ENCODE measurements around the gene ZMYND19.

ZMYND19 gene

DNA sequence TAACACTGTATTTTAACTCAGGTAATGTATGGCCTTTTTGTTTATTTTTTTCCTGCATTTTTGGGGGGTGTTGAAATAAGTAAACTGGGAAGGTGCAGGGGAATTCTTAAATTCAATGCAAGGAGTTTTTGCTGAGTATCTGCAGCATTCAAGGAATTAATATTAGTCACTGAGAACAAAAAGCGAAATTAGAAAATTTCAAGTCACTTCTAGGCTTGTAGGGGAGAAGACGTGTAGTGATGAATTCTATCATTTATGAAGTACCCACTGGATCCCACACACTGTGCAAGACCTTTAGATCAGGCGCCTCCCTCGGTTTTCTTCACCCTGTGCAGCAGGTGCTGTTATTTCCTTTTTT, 29.7 kb upstream of the ZMYND19 start:
- no peak for DNase-seq (ENCODE audit: low read depth)
- peak overlapping the region; percentile 83 for H3K4me3 ChIP-seq (ENCODE audit: low read depth, low read length)
- TF ChIP-seq, protein P1, sequence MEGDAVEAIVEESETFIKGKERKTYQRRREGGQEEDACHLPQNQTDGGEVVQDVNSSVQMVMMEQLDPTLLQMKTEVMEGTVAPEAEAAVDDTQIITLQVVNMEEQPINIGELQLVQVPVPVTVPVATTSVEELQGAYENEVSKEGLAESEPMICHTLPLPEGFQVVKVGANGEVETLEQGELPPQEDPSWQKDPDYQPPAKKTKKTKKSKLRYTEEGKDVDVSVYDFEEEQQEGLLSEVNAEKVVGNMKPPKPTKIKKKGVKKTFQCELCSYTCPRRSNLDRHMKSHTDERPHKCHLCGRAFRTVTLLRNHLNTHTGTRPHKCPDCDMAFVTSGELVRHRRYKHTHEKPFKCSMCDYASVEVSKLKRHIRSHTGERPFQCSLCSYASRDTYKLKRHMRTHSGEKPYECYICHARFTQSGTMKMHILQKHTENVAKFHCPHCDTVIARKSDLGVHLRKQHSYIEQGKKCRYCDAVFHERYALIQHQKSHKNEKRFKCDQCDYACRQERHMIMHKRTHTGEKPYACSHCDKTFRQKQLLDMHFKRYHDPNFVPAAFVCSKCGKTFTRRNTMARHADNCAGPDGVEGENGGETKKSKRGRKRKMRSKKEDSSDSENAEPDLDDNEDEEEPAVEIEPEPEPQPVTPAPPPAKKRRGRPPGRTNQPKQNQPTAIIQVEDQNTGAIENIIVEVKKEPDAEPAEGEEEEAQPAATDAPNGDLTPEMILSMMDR (IDR thresholded peaks at IDR 0.05; ENCODE audit: insufficient read depth, low read depth, low read length, missing control alignments) = no peak

DNA sequence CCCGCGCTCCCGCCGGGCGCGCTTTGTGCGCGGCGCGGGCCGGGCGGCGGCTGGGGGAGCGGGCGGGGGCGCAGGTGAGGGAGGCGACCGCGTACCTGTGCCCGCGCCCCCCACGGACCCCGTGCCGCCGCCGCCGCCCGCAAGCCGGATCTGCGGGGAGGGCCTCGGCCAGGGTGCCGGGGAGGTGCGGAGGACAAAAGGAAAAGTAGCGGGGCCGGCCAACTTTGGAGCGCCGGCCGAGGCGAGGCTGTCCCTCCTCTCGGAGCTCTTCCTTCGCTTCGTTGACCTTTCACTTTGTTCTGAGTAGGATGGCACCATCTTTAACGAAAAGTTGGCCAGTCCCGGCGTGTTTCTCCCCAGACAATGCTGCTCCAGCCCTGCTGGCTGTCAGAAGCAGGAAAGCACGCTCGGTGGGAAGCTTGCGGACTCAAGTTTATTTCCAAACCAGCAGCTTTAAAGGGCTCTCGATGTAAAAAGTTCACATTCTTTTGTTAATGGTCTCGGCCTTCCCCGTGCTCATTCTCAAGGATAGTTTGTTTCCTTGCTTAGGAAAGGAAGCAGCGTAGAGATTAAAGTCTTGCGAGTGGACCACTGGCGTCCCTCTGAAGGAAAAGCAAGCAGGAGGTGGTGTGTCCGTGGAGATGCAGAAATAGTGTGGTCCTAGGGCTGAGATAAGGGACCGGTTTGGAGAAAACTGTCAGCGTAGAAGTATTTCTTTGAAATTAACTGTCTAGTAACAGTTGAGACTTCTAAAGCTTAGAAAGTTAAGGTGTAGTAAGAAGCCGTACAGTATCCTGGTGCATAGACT, 29.1 kb upstream of the ZMYND19 start:
- TF ChIP-seq, protein P1 (IDR thresholded peaks at IDR 0.05; ENCODE audit: insufficient read depth, low read depth, low read length, missing control alignments) = no peak
- DNase-seq (ENCODE audit: low read depth) = peak; percentile 59
- H3K4me3 ChIP-seq (ENCODE audit: low read depth, low read length) = peak overlapping the region; percentile 83

DNA sequence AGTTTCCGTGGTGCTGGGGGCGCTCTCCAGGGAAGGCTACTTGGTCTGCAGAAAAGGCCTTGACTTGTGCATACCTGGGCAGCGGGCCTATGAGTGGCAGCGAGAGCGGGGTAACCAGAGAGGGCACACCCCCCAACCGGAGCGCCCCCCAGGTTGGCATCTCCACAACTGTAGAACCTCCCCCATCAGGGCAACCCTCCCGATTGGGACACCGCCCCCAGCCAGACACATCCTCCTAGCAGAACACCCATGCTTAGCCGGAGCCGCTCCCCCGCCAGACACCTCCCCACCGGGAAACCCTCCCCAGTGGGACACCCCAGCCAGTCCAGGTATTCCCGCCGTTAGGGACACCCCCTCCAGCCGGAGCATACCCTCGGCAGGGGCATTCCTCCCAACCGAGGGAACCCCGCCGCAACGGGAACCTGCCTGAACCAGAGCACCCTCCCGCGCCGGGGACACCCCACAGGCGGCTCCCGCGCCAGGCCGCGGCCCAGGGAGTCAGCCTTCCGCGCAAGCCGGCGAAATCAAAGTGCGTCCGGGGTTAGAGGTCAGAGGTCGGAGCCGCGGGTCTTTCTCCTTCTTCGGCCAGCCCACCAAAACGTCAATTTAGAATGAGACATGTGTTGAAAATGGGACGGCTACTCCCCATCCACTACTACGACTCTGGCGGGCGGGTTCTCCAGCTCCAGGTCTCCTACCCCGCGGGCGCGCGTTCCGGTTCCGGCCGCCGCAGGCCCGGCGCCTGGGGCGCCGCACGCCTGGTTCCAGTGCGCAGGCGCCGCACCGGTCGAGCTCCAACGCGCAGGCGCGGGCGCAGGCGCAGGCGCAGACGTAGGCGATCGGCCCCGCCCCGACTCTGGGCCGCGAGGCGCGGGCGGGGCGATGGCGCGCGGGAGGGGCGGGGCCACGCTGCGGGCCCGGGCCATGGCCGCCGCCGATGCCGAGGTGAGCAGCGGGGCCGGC, 28.1 kb upstream of the ZMYND19 start, which contains the start of gene EHMT1:
Gene EHMT1, plus strand, starts transcription at position 901 of the 963 bp plus-strand sequence. Its CDS starts 24 bp downstream, at position 925.
- TF ChIP-seq, protein P1 (IDR thresholded peaks at IDR 0.05; ENCODE audit: insufficient read depth, low read depth, low read length, missing control alignments) = no peak
- DNase-seq (ENCODE audit: low read depth) = peak; percentile 93
- peak within 1 kb of the TSS; percentile 88 for H3K4me3 ChIP-seq (ENCODE audit: low read depth, low read length)

DNA sequence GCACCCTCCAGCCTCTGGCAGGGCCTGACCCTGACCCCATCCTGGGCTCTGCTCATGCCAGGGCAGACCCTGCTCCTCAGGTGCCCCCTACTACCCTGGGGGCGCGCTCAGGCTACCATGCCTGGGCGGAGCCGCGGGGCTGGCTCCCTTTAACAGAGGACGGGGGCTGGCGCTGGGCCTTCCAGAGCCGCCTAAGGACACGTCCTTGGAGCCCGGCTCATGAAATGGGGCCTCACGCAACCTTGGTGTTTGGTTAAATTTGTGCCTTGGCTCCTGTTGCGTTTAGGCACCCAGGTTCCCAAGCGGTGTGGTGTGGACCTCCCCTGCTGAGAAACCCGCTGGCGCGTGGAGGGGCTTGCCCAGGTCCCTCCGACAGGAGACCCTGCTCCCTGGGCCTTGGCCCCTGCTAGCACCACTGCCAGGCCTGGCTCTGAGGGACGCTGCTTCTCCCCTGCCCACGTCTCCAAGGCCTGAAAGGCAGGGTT, 25.1 kb upstream of the ZMYND19 start:
- TF ChIP-seq, protein P1 (IDR thresholded peaks at IDR 0.05; ENCODE audit: insufficient read depth, low read depth, low read length, missing control alignments) = no peak
- DNase-seq (ENCODE audit: low read depth) = no peak
- no peak overlapping the region for H3K4me3 ChIP-seq (ENCODE audit: low read depth, low read length)

DNA sequence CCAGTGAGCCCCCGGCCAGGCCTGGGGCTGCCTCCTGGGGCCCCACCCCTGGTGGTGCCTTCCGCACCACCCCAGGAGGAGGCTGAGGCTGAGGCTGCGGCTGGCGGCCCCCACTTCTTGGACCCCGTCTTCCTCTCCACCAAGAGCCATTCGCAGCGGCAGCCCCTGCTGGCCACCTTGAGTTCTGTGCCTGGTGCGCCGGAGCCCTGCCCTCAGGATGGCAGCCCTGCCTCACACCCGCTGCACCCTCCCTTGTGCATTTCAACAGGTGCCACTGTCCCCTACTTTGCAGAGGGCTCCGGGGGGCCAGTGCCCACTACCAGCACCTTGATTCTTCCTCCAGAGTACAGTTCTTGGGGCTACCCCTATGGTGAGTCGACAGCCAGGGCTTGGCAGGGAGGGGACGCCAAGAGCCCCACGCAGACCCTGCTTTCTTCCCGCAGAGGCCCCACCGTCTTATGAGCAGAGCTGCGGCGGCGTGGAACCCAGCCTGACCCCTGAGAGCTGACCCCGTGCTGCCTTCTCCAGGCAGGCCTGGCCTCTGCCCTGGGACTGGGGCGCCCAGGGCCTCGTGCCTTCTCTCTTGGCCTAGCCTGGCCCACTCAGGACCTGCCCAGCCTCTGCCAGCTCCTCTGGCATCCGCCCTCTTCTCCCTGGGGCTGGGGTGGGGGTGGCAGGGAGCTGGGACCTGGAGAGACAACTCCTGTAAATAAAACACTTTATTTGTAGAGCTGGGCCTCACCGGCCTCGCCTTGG, 24.5 kb upstream of the ZMYND19 start:
- TF ChIP-seq, protein P1 (IDR thresholded peaks at IDR 0.05; ENCODE audit: insufficient read depth, low read depth, low read length, missing control alignments) = no peak
- no peak overlapping the region for H3K4me3 ChIP-seq (ENCODE audit: low read depth, low read length)
- DNase-seq (ENCODE audit: low read depth) = no peak
